AG04449 (cell line): ENCODE measurements around the gene GAN.

ENCODE experiments used
- CTCF ChIA-PET: fragments of 350-600 bp; formaldehyde crosslinking; extraction: SDS; loops from one replicate; lab custom pipeline; 2021; ENCODE audit warnings: antibody characterized with exemption; lab: Yijun Ruan, JAX
- POLR2A ChIA-PET: fragments of 400-600, 350-600 bp; formaldehyde crosslinking; extraction: SDS; loops from one replicate; lab custom pipeline; 2020; ENCODE audit warnings: antibody characterized with exemption, inconsistent platforms; lab: Yijun Ruan, JAX
- DNase-seq: peaks from one replicate; pipeline ENCODE4 v3.0.0-alpha.2; 2010; ENCODE audit warnings: low read depth, low spot score
- H3K4me3 ChIP-seq: 2 replicates; pipeline ENCODE4 v1.5.1; 2011; ENCODE audit warnings: low read depth, mild to moderate bottlenecking, control low read depth, low read length
- CTCF ChIP-seq: IDR thresholded peaks from one replicate; pipeline ENCODE4 v1.5.1; 2011; ENCODE audit warnings: mild to moderate bottlenecking, moderate library complexity, low read length, control low read depth, inconsistent platforms; ENCODE audit not compliant: insufficient read depth; ENCODE audit errors: missing control alignments

Gene GAN

GRCh38 chr16:81314603-81315270 is at the start of gene GAN:
GAN (plus strand) TSS chr16:81314962; CDS start chr16:81315114, 152 bp downstream.
- TF ChIP-seq CTCF: no peak
- CTCF ChIA-PET: interaction anchor here (1.0 to 1.7 kb wide), 2 partner anchors 50 to 110 kb away, joined by 4 to 5 read pairs; no protein-coding TSS in a partner anchor
- DNase-seq: peak; percentile 68
- peak within 1 kb of the TSS; percentile 70 for H3K4me3 ChIP-seq
- POLR2A ChIA-PET: interaction anchor here (0.9 to 1.4 kb wide), 4 partner anchors 12 to 55 kb away, joined by 3 to 4 read pairs (median 4); no protein-coding TSS in a partner anchor

- no peak for DNase-seq
- no peak for TF ChIP-seq CTCF
- ChIA-PET CTCF (interaction anchor here (0.7 kb wide), 1 partner anchor 10 kb away, joined by 3 read pairs; no protein-coding TSS in a partner anchor), POLR2A (no interaction called here)
- H3K4me3 ChIP-seq: no peak overlapping the region
Measured at GRCh38 chr16:81265052-81265451, 49.7 kb upstream of the GAN start.

GRCh38 chr16:81265658-81266451 is 48.9 kb upstream of the GAN start:
- no peak for DNase-seq
- CTCF ChIA-PET: interaction anchor here (0.7 kb wide), 1 partner anchor 9 kb away, joined by 3 read pairs; no protein-coding TSS in a partner anchor
- POLR2A ChIA-PET: no interaction called here
- no peak overlapping the region for H3K4me3 ChIP-seq
- no peak for TF ChIP-seq CTCF

- TF ChIP-seq CTCF: no peak
- ChIA-PET POLR2A (no interaction called here), CTCF (no interaction called here)
- DNase-seq: no peak
- H3K4me3 ChIP-seq: no peak overlapping the region
Measured at GRCh38 chr16:81266680-81267095, 48.1 kb upstream of the GAN start.

DNA sequence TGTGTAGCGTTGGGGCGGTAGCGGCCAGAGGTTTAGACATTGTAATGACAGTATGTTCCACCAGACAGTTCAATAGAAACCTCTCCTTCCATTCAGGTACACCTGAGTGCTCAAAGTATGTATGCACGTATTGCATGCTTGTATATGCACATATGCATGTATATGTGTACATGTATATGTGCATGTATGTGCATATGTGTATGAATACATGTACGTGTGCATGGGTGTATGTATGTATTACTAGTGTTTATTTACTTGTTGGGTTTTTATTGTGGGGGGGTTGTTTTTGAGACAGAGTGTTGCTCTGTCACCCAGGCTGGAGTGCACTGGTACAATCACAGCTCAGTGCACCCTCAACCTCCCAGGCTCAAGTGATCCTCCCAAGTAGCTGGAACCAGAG is 46.3 kb upstream of the GAN start:
- ChIA-PET CTCF (interaction anchor here (1.2 kb wide), 1 partner anchor 7 kb away, joined by 3 read pairs; no protein-coding TSS in a partner anchor), POLR2A (no interaction called here)
- no peak for TF ChIP-seq CTCF
- no peak overlapping the region for H3K4me3 ChIP-seq
- DNase-seq: no peak
